ENCODE results near the gene FBXL7.

Gene FBXL7

DNA sequence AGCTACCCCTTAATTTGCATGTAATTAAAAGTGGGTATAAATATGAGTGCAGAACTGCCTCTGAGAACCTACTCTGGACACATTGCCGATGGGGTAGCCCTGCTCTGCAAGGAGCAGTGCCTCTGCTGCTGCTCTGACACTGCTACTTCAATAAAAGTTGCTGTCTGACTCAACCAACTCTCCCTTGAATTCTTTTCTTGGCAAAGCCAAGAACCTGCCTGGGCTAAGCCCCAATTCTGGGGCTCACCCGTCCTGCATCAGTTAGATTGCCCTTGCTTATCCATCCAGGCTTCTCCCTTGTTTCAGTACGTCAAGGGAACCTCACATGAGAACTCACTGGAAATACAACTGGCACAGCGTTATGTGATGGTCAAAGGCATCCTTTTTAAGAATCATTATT is 44.1 kb downstream of the FBXL7 start:
- no peak for DNase-seq (ENCODE audit: extremely low read depth, low read depth)
- TF ChIP-seq, protein P1, sequence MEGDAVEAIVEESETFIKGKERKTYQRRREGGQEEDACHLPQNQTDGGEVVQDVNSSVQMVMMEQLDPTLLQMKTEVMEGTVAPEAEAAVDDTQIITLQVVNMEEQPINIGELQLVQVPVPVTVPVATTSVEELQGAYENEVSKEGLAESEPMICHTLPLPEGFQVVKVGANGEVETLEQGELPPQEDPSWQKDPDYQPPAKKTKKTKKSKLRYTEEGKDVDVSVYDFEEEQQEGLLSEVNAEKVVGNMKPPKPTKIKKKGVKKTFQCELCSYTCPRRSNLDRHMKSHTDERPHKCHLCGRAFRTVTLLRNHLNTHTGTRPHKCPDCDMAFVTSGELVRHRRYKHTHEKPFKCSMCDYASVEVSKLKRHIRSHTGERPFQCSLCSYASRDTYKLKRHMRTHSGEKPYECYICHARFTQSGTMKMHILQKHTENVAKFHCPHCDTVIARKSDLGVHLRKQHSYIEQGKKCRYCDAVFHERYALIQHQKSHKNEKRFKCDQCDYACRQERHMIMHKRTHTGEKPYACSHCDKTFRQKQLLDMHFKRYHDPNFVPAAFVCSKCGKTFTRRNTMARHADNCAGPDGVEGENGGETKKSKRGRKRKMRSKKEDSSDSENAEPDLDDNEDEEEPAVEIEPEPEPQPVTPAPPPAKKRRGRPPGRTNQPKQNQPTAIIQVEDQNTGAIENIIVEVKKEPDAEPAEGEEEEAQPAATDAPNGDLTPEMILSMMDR (IDR thresholded peaks at IDR 0.05; ENCODE audit: low read depth, low read length, missing control alignments), result no peak
- no peak overlapping the region for H3K4me3 ChIP-seq (replicated peaks; ENCODE audit: low read depth, low read length)

DNA sequence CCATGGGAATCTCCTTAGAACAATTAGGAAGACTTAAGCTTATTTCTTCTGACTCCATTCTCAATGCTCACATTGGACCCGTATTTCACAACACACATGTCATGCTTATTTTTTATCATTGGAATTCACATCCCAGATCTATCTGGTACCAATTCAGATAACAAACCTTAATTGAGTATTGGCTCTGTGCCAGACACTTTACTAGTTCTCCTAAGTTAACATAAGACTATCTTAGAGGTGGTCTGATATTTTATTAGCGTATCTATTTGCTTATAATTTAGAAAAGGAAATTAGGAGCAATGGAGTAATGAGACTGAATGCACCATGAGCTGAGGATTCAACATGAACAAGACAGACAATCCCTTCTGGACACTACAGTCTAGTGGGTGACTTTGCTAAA is 45.1 kb downstream of the FBXL7 start:
- TF ChIP-seq, protein P1 (IDR thresholded peaks at IDR 0.05; ENCODE audit: low read depth, low read length, missing control alignments), result no peak
- DNase-seq (ENCODE audit: extremely low read depth, low read depth), result no peak
- no peak overlapping the region for H3K4me3 ChIP-seq (replicated peaks; ENCODE audit: low read depth, low read length)

DNA sequence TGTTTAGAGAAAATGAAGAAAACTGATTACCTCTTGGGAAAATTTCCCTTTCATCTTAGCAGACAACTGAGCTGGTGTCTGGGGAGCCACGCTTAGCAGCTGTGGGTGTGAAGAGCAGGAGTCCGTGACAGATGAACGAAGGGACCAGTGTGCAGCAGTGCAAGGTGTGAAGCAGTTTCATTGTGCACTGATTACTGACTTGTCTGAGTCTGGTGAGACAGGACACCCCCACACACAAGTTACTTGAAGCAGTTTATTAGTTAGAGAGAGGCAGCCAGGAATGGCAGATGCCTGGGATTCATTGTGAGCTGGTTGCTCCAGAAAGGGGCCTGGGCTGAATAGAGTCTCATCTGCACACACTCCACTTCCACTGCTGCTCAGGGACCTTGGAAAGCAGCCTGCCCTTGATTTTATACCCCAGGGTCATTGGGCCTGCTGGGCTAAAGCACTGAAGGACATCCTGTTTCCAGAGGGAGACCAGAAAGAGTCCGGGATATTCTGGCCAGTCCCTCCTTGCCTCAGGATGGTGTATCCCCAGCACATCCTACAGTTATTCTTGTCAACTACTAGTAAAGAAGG is 47.4 kb downstream of the FBXL7 start:
- no peak overlapping the region for H3K4me3 ChIP-seq (replicated peaks; ENCODE audit: low read depth, low read length)
- TF ChIP-seq, protein P1 (IDR thresholded peaks at IDR 0.05; ENCODE audit: low read depth, low read length, missing control alignments), result no peak
- DNase-seq (ENCODE audit: extremely low read depth, low read depth), result no peak

DNA sequence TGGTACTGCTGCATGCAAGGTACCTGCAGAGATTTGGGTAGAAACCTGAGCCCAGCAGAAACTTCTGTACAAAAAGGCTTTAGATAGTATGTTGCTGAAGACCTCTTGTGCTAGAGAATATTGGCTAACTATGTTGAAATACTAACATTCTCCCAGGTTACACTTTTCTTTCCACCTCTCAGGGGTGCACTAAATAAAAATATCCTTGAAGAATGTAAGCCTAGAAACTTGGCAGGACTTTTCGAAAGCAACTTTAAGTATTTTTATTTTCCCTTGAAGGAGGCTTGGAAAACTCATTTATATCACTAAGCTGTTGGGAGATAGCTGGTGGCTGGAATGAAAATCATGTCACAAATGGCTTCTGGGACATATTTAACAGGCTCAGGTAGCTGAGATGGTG is 50.0 kb downstream of the FBXL7 start:
- no peak for DNase-seq (ENCODE audit: extremely low read depth, low read depth)
- no peak overlapping the region for H3K4me3 ChIP-seq (replicated peaks; ENCODE audit: low read depth, low read length)
- TF ChIP-seq, protein P1 (IDR thresholded peaks at IDR 0.05; ENCODE audit: low read depth, low read length, missing control alignments), result no peak

DNA sequence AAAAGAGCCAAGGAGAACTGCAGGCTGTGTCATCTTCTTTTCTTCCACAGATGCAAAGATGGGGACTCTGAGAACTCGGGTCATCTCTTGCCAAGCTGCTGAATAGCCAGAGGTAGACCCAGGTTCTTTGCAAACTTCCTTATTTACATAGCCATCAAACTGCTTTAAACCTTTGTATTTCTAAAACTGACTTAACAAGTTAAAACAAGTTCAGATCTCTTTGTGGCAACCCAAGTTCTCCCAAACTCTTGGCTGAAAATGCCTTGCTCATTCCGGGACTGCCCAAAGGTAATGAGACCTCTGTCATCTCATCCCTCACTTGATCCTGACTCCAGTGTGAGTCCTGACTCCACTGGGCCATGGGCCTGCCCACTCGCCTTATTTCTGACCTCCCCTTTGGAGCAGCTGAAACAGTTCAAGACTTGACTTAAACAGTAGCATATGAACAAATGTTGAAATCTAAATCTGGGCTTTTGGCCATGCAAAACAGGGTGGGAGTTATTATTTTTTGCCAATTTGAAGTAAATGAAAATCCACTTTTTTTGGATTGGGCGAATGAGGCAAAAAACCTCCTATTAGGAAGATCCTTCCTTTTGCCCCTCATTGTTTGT is 50.6 kb downstream of the FBXL7 start:
- no peak for DNase-seq (ENCODE audit: extremely low read depth, low read depth)
- H3K4me3 ChIP-seq (replicated peaks; ENCODE audit: low read depth, low read length), result no peak overlapping the region
- TF ChIP-seq, protein P1 (IDR thresholded peaks at IDR 0.05; ENCODE audit: low read depth, low read length, missing control alignments), result no peak

DNA sequence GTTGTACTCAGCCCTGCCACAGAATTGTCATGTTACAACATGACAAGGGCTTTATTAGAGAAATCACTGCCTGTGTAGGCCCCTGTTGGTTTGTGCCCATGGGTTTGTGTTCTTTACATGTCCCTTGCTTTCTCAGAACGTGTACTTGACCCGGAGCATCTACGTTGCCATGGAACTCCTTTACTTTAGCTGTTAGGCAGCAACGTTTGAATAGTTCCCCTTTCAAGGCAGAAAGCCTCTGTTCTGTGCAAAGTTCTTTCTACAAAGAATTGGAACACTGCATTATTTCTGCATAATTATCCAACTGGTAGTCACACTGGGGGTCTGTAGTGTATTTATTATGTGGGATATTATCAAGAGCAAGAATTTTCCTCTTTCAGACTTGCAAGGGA is 51.1 kb downstream of the FBXL7 start:
- no peak for DNase-seq (ENCODE audit: extremely low read depth, low read depth)
- TF ChIP-seq, protein P1 (IDR thresholded peaks at IDR 0.05; ENCODE audit: low read depth, low read length, missing control alignments), result no peak

DNA sequence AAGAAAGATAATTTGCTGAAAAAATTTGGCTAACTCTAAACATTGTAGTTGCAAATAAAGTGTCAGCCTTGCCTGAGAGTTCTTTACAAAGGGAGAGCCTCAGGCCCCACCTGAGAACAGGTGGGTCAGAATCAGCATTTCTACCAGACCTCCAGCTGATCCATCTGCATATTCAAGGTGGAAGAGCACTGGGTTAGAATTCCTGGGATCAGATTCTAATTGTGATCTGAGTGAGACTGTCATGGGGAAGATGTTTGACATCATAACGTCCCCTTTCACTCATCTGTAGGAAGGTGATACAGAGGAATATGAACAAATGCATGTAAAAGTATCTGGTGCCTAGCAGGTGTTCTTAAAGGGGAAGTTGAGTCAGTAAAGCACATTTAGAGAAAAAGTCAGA is 54.6 kb downstream of the FBXL7 start:
- TF ChIP-seq, protein P1 (IDR thresholded peaks at IDR 0.05; ENCODE audit: low read depth, low read length, missing control alignments), result no peak
- DNase-seq (ENCODE audit: extremely low read depth, low read depth), result no peak
- no peak overlapping the region for H3K4me3 ChIP-seq (replicated peaks; ENCODE audit: low read depth, low read length)

More for the DNA sequence above, 51.1 kb downstream of the FBXL7 start:
- H3K4me3 ChIP-seq (replicated peaks; ENCODE audit: low read depth, low read length), result no peak overlapping the region
